Liver (tissue), 9 donors: ENCODE data around the gene ZNF329. TPM values are rescaled to one million over a fixed set of nuclear protein-coding genes. Genes with fewer than 3 reads are reported as not detected.

ENCODE experiments used
- DNase-seq: peaks from one replicate; pipeline ENCODE4 v3.0.0-alpha.2; 2017; ENCODE audit warnings: low spot score
- H3K27ac ChIP-seq, 2 donors: one replicate each; pipeline ENCODE4 v1.7.0; 2013; ENCODE audit warnings: inconsistent platforms in 2 of 2, low read length in 2 of 2, control low read depth in 1 of 2, low read depth in 1 of 2, mild to moderate bottlenecking in 1 of 2
- H3K27me3 ChIP-seq, 4 donors: one replicate each; pipeline versions ENCODE4 v1.6.1 to v1.7.0; 2013; ENCODE audit warnings: low read length in 3 of 4, inconsistent platforms in 1 of 4, mild to moderate bottlenecking in 1 of 4, moderate library complexity in 1 of 4; ENCODE audit not compliant: control insufficient read depth in 4 of 4, insufficient read depth in 4 of 4
- H3K36me3 ChIP-seq, 4 donors: one replicate each; pipeline versions ENCODE4 v1.6.1 to v1.7.0; 2013; ENCODE audit warnings: low read length in 3 of 4, mild to moderate bottlenecking in 3 of 4, low read depth in 1 of 4, moderate library complexity in 1 of 4; ENCODE audit not compliant: control insufficient read depth in 4 of 4, insufficient read depth in 3 of 4
- H3K4me1 ChIP-seq, 4 donors: one replicate each; pipeline versions ENCODE4 v1.6.1 to v1.7.0; 2013; ENCODE audit warnings: low read length in 3 of 4, mild to moderate bottlenecking in 3 of 4, moderate library complexity in 1 of 4; ENCODE audit not compliant: control insufficient read depth in 4 of 4, insufficient read depth in 4 of 4
- H3K4me3 ChIP-seq, 3 donors: one replicate each; pipeline versions ENCODE4 v1.6.1 to v1.7.0; 2013; ENCODE audit warnings: low read length in 3 of 3, control low read depth in 1 of 3, low read depth in 1 of 3, mild to moderate bottlenecking in 1 of 3
- H3K9ac ChIP-seq, 2 donors: one replicate each; pipeline ENCODE4 v1.7.0; 2013; ENCODE audit warnings: low read length in 2 of 2, mild to moderate bottlenecking in 2 of 2, moderate library complexity in 2 of 2, control low read depth in 1 of 2, low read depth in 1 of 2
- H3K9me3 ChIP-seq, 4 donors: one replicate each; pipeline versions ENCODE4 v1.6.1 to v1.7.0; 2013; ENCODE audit warnings: low read length in 3 of 4; ENCODE audit not compliant: control insufficient read depth in 4 of 4
- CTCF ChIP-seq: fragments of 150-350 bp; IDR thresholded peaks from 2 replicates; pipeline ENCODE4 v1.5.1; 2017; ENCODE audit warnings: improper control_type of control experiment, low read depth, low read length; ENCODE audit not compliant: missing input control
- EGR1 ChIP-seq, 2 donors: IDR thresholded peaks; 2 replicates each; pipeline ENCODE4 v1.6.1; 2016 to 2018; ENCODE audit warnings: antibody characterized with exemption in 2 of 2, low read depth in 2 of 2
- FOXA1 ChIP-seq: IDR thresholded peaks from 2 replicates; pipeline ENCODE4 v1.6.1; 2016; ENCODE audit warnings: antibody characterized with exemption
- GABPA ChIP-seq, 2 donors: IDR thresholded peaks in 1 of 2; conservative IDR thresholded peaks in 1 of 2; 2 replicates each; pipeline ENCODE4 v1.6.1; 2016; ENCODE audit warnings: antibody characterized with exemption in 2 of 2, mild to moderate bottlenecking in 1 of 2, moderate library complexity in 1 of 2
- JUND ChIP-seq, 2 donors: IDR thresholded peaks; 2 replicates each; pipeline ENCODE4 v1.6.1; 2016; ENCODE audit warnings: antibody characterized with exemption in 2 of 2
- MAX ChIP-seq: IDR thresholded peaks from 2 replicates; pipeline ENCODE4 v1.6.1; 2016; ENCODE audit warnings: antibody characterized with exemption
- NR2F2 ChIP-seq: IDR thresholded peaks from 2 replicates; pipeline ENCODE4 v1.6.1; 2016; ENCODE audit warnings: antibody characterized with exemption
- RAD21 ChIP-seq, 2 donors: IDR thresholded peaks; 2 replicates each; pipeline ENCODE4 v1.6.1; 2016; ENCODE audit warnings: antibody characterized with exemption in 2 of 2, mild to moderate bottlenecking in 2 of 2
- TAF1 ChIP-seq: conservative IDR thresholded peaks from 2 replicates; pipeline ENCODE4 v1.6.1; 2016; ENCODE audit warnings: antibody characterized with exemption, mild to moderate bottlenecking
- WGBS: extraction: QIAGEN DNeasy Blood & Tissue Kit; methylation state at CpG from one replicate; pipeline ENCODE4 v1.1.7; 2013; 5-methylcytosine and 5-hydroxymethylcytosine counted together
- polyA plus RNA-seq, 2 donors: library from polyadenylated mRNA; stranded (reverse) in 1 of 2; unstranded in 1 of 2; fragments of 200-250 nt in 1 of 2; fragments of >200 nt in 1 of 2; fragmentation: Nextera tagmentation in 1 of 2; extraction: Ambion mirVana in 1 of 2; gene quantifications; one replicate each; pipeline versions ENCODE4 v1.2.1 to v1.2.3, GENCODE V29; 2013 to 2015
- total RNA-seq, 2 donors: library from RNA; depleted of rRNA; stranded (reverse); fragments of >200 nt; gene quantifications; one replicate each; pipeline ENCODE4 v1.2.3, GENCODE V29; 2014
- TF ChIP-seq, protein P1 (sequence below): IDR thresholded peaks from 2 replicates; pipeline ENCODE4 v1.6.1; 2016; ENCODE audit warnings: antibody characterized with exemption, mild to moderate bottlenecking
- TF ChIP-seq, protein P2 (sequence below): IDR thresholded peaks from 2 replicates; pipeline ENCODE4 v1.6.1; 2016; ENCODE audit warnings: antibody characterized with exemption
- TF ChIP-seq, protein P3 (sequence below): IDR thresholded peaks from 2 replicates; pipeline ENCODE4 v1.6.1; 2016; ENCODE audit warnings: antibody characterized with exemption
- donor health status: healthy.
- donor health status: healthy.
- donor health status: healthy.
- donor health status: healthy.
- donor health status: healthy.

Gene ZNF329
- total and polyA plus RNA-seq, 4 donors: 1.2 to 6.8 (median 3.8) TPM

GRCh38 chr19:58088521-58089052 lies 62.0 kb downstream of the ZNF329 start (continued):
- TF ChIP-seq, protein P1, sequence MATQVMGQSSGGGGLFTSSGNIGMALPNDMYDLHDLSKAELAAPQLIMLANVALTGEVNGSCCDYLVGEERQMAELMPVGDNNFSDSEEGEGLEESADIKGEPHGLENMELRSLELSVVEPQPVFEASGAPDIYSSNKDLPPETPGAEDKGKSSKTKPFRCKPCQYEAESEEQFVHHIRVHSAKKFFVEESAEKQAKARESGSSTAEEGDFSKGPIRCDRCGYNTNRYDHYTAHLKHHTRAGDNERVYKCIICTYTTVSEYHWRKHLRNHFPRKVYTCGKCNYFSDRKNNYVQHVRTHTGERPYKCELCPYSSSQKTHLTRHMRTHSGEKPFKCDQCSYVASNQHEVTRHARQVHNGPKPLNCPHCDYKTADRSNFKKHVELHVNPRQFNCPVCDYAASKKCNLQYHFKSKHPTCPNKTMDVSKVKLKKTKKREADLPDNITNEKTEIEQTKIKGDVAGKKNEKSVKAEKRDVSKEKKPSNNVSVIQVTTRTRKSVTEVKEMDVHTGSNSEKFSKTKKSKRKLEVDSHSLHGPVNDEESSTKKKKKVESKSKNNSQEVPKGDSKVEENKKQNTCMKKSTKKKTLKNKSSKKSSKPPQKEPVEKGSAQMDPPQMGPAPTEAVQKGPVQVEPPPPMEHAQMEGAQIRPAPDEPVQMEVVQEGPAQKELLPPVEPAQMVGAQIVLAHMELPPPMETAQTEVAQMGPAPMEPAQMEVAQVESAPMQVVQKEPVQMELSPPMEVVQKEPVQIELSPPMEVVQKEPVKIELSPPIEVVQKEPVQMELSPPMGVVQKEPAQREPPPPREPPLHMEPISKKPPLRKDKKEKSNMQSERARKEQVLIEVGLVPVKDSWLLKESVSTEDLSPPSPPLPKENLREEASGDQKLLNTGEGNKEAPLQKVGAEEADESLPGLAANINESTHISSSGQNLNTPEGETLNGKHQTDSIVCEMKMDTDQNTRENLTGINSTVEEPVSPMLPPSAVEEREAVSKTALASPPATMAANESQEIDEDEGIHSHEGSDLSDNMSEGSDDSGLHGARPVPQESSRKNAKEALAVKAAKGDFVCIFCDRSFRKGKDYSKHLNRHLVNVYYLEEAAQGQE: no peak
- TF ChIP-seq RAD21 (IDR thresholded peaks at IDR 0.05) (no peak), JUND (IDR thresholded peaks at IDR 0.05) (no peak), TAF1 (no peak), MAX (no peak), EGR1 (IDR thresholded peaks at IDR 0.05; ENCODE audit: low read depth in 2 of 2) (no peak), GABPA (IDR thresholded peaks at IDR 0.05 in 1 of 2, conservative IDR thresholded peaks at IDR 0.05 in 1 of 2) (no peak), FOXA1 (no peak), NR2F2 (no peak)
- TF ChIP-seq, protein P2, sequence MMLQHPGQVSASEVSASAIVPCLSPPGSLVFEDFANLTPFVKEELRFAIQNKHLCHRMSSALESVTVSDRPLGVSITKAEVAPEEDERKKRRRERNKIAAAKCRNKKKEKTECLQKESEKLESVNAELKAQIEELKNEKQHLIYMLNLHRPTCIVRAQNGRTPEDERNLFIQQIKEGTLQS: no peak

DNA sequence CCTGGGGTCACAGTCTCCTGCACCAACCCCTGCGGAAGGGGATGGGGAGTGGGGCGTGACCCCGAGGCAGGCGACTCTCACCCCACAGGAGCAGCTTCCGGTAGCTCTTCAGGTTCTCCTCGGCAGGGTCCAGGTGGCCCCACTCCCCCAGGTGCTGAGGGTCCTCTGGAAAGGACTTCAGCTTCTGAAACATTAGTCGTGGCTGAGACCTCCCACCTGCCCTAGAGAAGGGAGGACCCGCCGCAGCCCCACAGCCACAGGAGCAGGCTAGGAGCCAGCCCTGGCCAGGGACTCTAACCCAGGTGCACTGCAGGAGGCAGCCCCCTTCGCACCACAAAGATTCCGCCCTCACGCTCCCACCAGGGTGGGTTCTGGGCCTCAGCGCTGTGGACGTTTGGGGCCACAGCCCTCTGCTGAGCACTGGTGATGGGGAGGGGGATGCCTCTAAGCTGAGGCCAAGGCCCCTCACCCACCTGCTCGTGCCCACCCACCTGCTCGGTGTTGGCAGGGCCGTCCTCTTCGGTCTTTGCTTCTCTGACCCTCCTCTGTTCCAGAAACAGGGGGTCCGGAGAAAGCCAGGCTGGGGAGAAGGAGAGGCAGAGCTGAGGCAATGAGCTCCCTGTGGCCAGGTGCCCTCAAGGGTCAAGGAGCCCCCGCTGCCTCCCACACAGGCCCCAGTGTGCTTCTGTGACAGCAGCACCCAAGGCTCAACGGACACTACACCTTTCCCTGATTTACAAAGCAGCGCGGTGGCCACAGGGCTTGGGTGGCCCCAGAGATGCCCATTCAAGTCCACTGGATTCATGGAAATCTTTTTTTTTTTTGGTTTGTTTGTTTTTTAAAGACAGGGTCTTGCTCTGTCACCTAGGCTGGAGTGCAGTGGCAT lies 63.5 kb downstream of the ZNF329 start:
- Histone ChIP-seq H3K9me3 (peaks cover 21 to 60% (median 54%) of the 10 kb centered on the region in 4 donors), H3K36me3 (peaks cover 0 to 13% (median 0%) of the 10 kb centered on the region in 4 donors)

DNA sequence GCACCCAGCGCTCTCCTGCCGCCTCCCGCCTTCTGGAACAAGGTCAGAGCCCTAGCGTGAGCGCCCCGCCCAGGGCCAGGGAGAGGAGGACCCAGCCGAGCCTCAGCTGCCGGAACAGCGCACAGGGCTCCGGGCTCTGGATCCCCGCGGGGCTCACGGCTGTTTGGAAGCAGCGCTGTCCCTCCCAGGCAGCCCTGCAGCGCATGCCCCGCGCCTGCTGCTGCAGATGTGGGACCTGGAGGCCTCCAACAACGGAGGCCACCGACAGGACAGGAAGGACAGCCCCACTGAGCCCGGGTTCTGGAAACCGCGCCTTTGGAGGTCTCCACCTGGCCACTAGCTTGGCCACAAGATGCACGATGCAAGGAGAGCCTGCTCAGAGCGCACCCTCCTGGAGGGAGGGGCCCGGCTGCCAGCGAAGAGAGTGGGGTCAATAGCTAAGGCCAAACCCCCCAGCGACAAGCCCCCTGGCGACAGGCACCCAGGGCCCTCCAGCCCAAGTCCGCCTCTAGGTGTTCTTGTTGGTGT lies 65.2 kb downstream of the ZNF329 start:
- DNase-seq: no peak
- no peaks in the 10 kb centered on the region for H3K4me1 ChIP-seq
- H3K27ac ChIP-seq: no peak overlapping the region
- H3K4me3 ChIP-seq: peak overlapping the region in 2 of 3 donors; percentile 42 to 55
- H3K9ac ChIP-seq: no peak overlapping the region
- peaks cover 21 to 61% (median 57%) of the 10 kb centered on the region in 4 donors for H3K9me3 ChIP-seq
- H3K27me3 ChIP-seq: no peaks in the 10 kb centered on the region
- no peak for TF ChIP-seq CTCF
- TF ChIP-seq, protein P3, sequence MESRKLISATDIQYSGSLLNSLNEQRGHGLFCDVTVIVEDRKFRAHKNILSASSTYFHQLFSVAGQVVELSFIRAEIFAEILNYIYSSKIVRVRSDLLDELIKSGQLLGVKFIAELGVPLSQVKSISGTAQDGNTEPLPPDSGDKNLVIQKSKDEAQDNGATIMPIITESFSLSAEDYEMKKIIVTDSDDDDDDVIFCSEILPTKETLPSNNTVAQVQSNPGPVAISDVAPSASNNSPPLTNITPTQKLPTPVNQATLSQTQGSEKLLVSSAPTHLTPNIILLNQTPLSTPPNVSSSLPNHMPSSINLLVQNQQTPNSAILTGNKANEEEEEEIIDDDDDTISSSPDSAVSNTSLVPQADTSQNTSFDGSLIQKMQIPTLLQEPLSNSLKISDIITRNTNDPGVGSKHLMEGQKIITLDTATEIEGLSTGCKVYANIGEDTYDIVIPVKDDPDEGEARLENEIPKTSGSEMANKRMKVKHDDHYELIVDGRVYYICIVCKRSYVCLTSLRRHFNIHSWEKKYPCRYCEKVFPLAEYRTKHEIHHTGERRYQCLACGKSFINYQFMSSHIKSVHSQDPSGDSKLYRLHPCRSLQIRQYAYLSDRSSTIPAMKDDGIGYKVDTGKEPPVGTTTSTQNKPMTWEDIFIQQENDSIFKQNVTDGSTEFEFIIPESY: no peak
- TF ChIP-seq FOXA1: no peak
- no peak for TF ChIP-seq GABPA (IDR thresholded peaks at IDR 0.05 in 1 of 2, conservative IDR thresholded peaks at IDR 0.05 in 1 of 2)
- H3K36me3 ChIP-seq: peaks cover 0 to 13% (median 0%) of the 10 kb centered on the region in 4 donors
- WGBS: 94% methylated on average over 29 of the region's 29 CpGs

More for the DNA sequence above, 63.5 kb downstream of the ZNF329 start:
- peak overlapping the region in 2 of 3 donors; percentile 11 to 55 for H3K4me3 ChIP-seq
- TF ChIP-seq RAD21 (IDR thresholded peaks at IDR 0.05): no peak
- H3K27me3 ChIP-seq: no peaks in the 10 kb centered on the region
- no peak for DNase-seq
- no peak overlapping the region for H3K9ac ChIP-seq
- 96% methylated on average over 23 of the region's 23 CpGs for WGBS
- no peaks in the 10 kb centered on the region for H3K4me1 ChIP-seq
- H3K27ac ChIP-seq: no peak overlapping the region
